Measurements from ENCODE around the gene KCTD5.
"Not testable (repeated sequence)": the region's sequence is repeated elsewhere in the genome, so short reads cannot be mapped to it uniquely, and the experiment has no call there.

Gene KCTD5

GRCh38 chr16:2660755-2661373 lies 21.5 kb upstream of the KCTD5 start:
- DNase-seq (ENCODE audit: low read depth, low spot score); H3K4me3 ChIP-seq (ENCODE audit: low read depth, low read length); POLR2A ChIA-PET: not testable (repeated sequence)
- TF ChIP-seq, protein P1, sequence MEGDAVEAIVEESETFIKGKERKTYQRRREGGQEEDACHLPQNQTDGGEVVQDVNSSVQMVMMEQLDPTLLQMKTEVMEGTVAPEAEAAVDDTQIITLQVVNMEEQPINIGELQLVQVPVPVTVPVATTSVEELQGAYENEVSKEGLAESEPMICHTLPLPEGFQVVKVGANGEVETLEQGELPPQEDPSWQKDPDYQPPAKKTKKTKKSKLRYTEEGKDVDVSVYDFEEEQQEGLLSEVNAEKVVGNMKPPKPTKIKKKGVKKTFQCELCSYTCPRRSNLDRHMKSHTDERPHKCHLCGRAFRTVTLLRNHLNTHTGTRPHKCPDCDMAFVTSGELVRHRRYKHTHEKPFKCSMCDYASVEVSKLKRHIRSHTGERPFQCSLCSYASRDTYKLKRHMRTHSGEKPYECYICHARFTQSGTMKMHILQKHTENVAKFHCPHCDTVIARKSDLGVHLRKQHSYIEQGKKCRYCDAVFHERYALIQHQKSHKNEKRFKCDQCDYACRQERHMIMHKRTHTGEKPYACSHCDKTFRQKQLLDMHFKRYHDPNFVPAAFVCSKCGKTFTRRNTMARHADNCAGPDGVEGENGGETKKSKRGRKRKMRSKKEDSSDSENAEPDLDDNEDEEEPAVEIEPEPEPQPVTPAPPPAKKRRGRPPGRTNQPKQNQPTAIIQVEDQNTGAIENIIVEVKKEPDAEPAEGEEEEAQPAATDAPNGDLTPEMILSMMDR (IDR thresholded peaks at IDR 0.05; ENCODE audit: insufficient read depth, low read length, missing control alignments): peak; percentile 35
- CTCF ChIA-PET: interaction anchor here (0.7 kb wide), 1 partner anchor 58 kb away, joined by 3 read pairs; no protein-coding TSS in a partner anchor

- peak; percentile 14 for DNase-seq (ENCODE audit: low read depth, low spot score)
- POLR2A ChIA-PET: interaction anchor here (0.8 kb wide), 1 partner anchor 19 kb away, joined by 3 read pairs; the partner anchor contains the start of gene KCTD5
- TF ChIP-seq, protein P1 (IDR thresholded peaks at IDR 0.05; ENCODE audit: insufficient read depth, low read length, missing control alignments): no peak
- H3K4me3 ChIP-seq (ENCODE audit: low read depth, low read length): no peak overlapping the region
- CTCF ChIA-PET: no interaction called here
Observed at GRCh38 chr16:2663553-2664546, 18.5 kb upstream of the KCTD5 start.

GRCh38 chr16:2664574-2664982 lies 17.7 kb upstream of the KCTD5 start:
- CTCF ChIA-PET: no interaction called here
- DNase-seq (ENCODE audit: low read depth, low spot score): no peak
- POLR2A ChIA-PET: no interaction called here
- H3K4me3 ChIP-seq (ENCODE audit: low read depth, low read length): no peak overlapping the region
- TF ChIP-seq, protein P1 (IDR thresholded peaks at IDR 0.05; ENCODE audit: insufficient read depth, low read length, missing control alignments): no peak

- POLR2A ChIA-PET; H3K4me3 ChIP-seq (ENCODE audit: low read depth, low read length); DNase-seq (ENCODE audit: low read depth, low spot score); CTCF ChIA-PET: not testable (repeated sequence)
Observed at GRCh38 chr16:2666671-2667070, 15.7 kb upstream of the KCTD5 start.

- POLR2A ChIA-PET; DNase-seq (ENCODE audit: low read depth, low spot score); H3K4me3 ChIP-seq (ENCODE audit: low read depth, low read length); CTCF ChIA-PET: not testable (repeated sequence)
Observed at GRCh38 chr16:2669587-2669986, 12.7 kb upstream of the KCTD5 start.

DNA sequence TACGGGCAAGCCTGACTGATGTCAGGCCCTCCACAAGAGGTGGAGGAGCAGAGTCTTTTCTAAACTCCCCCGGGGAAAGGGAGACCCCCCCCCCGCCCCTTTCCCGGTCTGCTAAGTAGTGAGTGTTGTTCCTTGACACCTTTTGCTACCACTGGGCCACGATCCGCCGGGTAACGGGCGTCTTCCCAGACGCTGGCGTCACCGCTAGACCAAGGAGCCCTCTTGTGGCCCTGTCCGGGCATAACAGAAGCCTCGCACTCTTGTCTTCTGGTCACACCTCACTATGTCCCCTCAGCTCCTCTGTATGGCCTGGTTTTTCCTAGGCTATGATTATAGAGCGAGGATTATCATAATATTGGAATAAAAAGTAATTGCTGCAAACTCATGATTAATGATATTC lies 12.3 kb upstream of the KCTD5 start:
- DNase-seq (ENCODE audit: low read depth, low spot score); POLR2A ChIA-PET; CTCF ChIA-PET; H3K4me3 ChIP-seq (ENCODE audit: low read depth, low read length): not testable (repeated sequence)
- TF ChIP-seq, protein P1 (IDR thresholded peaks at IDR 0.05; ENCODE audit: insufficient read depth, low read length, missing control alignments): peak; percentile 74

- DNase-seq (ENCODE audit: low read depth, low spot score); H3K4me3 ChIP-seq (ENCODE audit: low read depth, low read length); POLR2A ChIA-PET; CTCF ChIA-PET: not testable (repeated sequence)
- TF ChIP-seq, protein P1 (IDR thresholded peaks at IDR 0.05; ENCODE audit: insufficient read depth, low read length, missing control alignments): peak; percentile 24
Observed at GRCh38 chr16:2671193-2671592, 11.1 kb upstream of the KCTD5 start.

All from AG04449 (cell line).